HG03103 (cell line): ENCODE measurements around the gene HRH3.

Experiments used
- ATAC-seq: cut with Tn5 transposase; IDR thresholded peaks from one replicate; pipeline ENCODE4 v1.9.1; 2021; ENCODE audit warnings: low read depth; ENCODE audit not compliant: unreplicated experiment

Gene HRH3

DNA sequence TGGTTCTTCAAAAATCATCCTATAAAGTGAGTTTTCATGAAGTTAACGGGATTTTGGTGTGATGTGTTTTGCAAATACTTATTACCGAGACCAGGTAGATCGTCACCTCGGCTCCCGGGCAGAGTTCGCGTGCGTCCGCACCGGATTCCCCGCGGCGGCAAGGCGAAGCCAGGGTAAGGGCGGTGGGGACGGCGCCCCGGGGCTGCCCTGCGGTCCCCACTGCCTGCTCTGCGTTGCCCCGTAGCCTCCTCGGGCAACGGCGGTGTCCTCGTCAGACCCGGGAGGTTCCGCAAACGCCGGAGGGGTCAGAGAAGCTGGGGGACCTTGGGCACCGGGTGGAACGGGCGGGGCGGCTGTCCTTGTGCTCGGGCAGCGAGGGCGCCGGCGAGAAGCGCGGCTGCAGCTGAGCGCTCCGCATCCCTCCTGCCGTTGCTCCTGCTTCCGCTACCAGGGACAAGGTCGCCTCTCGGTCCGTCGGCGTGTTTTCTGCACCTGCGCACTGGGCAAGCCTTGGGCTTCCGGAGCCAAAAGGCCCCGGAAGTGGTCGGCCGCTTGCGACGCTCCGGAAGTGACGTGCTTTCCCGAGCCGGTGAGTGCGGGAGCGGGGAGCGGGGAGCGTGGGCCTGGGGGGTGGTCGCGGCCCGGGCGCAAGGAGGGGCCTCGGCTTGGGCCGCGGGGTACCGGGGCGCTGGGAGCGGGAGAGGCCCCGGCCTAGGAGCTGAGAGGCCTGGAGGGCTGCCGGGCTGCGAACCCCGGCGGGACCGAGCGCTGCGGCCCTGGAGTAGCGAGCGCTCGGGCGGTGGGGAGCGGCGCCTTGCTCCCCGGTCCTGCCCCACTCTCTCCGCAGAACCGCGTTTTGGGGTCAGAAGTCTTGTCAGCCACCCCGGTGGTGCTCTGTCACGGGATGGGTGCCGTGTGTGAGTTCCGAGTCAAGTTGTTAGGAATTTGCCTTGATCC is 37.3 kb downstream of the HRH3 start, which contains the start of gene MTG2:
Gene MTG2 (plus strand): TSS at position 560 of the 957 bp plus-strand sequence. CDS start 10,393 bp downstream, outside the sequence.
- ATAC-seq, result peak; percentile 87

GRCh38 chr20:62181808-62182207 is 38.3 kb downstream of the HRH3 start:
- ATAC-seq, result no peak

DNA sequence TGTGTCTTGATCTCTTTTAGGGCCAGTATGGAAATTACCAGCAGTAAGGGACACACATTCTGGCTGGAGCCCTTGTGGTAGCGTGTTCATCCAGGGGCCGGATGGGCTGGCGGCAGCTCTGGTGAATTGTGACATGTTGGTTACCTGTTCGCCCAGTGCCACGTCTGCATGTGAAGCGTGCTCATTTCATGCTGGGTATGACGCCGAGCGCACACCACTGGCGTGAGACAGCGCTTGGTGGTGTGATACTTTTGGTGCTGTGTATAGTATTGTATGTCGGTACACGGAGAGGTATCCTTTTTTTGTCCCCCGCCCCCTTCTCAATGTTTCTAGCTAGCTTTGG is 40.9 kb downstream of the HRH3 start:
- ATAC-seq, result no peak

GRCh38 chr20:62178316-62179161 is 41.5 kb downstream of the HRH3 start:
- ATAC-seq, result no peak

- ATAC-seq, result no peak
Observed at GRCh38 chr20:62177307-62177706, 42.8 kb downstream of the HRH3 start.

DNA sequence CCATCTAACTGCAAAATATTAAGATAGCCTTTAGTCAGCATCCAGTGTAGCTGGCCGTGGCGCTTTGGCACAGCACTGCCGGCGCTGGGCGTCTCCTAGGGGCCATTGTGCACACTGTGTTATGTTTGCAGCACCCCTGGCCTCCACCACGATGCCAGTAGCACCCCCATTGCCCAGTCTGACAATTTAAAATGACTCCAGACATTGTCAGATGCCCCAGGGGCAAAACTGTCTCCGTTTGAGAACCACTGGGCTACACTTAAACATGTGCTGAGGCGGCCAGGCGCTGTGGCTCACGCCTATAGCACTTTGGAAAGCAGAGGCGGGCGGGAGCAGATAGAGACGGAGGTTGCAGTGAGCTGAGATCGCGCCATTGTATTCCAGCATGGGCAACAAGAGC is 43.2 kb downstream of the HRH3 start:
- no peak for ATAC-seq

DNA sequence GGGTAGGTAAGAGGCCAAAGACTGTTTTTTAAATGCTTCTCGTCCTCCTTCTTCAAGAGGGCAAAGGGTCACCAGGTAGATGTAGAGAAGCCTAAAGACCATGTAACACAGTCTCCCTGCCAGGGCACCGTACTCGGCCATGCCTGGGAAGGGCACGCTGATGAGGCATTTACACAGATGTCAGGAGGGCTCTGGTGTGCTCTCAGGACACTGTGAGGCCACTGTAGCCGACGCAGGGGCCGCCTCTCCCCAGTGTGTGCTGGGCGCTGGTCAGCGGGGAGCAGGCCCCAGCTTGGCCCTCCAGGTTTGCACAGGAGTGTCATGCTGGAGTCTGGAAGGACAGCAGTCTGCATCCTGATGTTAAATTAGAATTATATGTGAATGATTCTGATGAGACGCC is 44.4 kb downstream of the HRH3 start:
- no peak for ATAC-seq

DNA sequence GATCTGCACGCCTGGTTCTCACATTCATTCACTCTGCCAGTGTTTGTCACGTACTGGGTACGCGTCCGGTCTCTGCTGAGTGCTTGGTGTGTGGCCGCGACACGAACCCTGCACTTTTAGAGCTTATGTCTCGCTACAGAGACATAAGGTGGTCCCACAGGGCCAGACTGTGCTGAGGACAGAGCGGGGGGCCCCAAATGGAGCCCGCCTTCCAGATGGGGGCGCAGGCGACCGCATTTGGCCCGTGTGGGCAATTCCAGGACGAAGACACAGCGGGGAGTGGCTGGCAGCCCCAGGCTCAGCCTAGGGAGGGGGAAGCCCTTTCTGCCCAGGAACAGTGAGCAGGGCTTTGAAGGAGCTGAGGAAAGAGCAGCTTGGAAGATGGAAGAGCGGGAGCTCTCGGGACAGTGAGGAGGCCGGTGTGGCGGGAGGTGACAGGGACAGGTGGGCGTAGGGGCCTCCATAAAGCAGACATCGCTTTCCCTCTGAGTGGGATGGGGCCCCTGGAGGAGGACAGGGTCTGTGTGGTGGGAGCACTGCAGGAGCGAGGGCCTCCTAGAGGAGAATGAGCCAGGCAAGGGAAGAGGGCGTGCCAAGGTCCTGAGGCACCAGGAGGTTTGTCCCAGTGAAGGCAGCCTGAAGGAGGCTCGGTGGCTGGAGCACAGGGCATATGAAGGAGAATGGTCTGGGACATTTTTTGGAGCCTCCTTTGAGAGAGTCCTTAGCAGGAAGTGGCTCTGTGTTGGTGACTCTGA is 45.0 kb downstream of the HRH3 start:
- no peak for ATAC-seq

DNA sequence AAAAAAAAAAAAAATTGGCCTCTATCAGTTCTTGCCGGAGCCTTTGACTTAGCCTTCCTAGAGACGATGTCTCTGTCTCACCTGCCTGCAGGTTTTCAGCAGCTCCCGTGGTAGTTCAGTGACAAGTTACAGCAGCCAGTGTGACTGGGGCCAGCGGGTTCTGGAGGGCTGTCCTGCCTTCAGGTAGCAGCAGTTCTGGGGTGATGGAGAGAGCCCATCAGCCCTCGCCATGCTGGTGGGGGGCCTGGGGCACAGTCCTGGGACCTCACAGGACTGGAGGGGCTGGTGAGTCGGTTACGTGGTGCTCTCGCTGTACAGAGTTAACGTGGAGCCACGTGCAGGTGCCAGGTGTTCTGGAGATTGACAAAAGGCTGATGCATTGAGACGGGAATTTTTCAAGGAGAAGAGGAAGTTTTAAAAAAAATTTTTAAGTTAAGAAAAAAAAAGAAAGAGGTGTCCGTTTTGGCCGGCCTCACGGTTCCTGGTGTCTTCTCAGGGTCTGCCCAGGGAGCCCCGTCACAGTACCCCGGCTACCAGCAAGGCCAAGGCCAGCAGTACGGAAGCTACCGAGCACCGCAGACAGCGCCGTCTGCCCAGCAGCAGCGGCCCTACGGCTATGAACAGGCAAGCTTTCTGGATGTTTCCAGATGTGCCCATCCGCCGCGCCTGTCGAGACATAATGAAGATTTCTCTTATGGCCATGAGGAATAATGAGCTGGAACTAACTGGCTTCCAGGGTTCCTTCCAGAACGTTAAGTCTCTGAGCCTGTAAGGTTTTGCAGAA is 45.9 kb downstream of the HRH3 start:
- no peak for ATAC-seq

GRCh38 chr20:62172666-62173065 is 47.4 kb downstream of the HRH3 start:
- no peak for ATAC-seq

DNA sequence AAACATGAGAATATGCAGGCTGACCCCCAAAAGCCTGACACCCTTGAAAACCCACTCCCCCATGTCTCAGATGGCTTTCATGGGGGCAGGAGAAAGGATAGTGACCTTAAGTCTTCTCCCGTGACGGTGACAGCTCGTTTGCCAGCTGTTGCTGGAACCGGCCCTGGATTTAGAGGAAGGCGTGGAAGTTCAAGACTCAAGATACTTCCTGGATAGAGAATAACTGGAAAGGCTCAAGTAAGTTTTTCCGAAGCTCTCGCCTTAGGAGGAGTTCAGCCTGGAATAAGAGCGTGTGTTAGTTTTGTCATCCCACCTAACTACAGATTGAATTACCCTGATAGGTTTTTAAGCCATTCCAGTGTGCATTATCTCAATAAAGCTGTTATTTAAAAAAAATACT is 48.8 kb downstream of the HRH3 start:
- ATAC-seq, result no peak

GRCh38 chr20:62170536-62170935 is 49.5 kb downstream of the HRH3 start:
- no peak for ATAC-seq

GRCh38 chr20:62168890-62169435 is 51.1 kb downstream of the HRH3 start:
- ATAC-seq, result no peak

GRCh38 chr20:62168061-62168460 is 52.0 kb downstream of the HRH3 start:
- ATAC-seq, result no peak

GRCh38 chr20:62167474-62167873 is 52.6 kb downstream of the HRH3 start:
- ATAC-seq, result no peak

DNA sequence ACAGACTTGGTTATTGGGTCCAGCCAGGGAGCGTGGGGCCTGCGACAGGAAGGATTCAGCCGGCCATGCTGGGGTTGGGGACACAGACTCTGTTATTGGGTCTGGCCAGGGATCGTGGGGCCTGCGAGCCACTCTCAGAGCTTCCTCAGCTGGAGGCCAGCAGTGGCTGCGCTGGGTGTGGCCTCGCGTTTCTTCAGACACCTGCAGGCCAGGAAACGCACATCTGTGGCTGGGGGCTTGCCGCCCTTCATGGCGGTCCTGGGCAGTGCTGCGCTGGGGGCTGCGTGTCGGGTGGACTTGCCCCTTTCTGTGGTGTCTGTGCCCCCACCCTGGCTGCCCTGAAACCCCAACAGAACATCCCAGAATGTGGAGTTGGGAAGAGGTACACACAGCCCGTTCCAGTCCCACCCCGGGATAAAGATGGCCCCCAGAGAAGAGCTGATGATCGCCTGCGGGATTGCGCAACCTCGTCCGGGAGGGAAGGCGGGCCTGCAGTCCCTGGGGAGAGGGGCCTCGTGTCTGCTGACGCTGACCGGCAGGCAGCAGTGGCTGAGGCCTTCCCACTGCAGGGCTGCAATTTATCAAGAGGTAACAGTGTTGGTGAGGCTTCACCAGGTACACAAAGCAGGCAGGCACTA is 54.2 kb downstream of the HRH3 start:
- no peak for ATAC-seq
